ENCODE data around the gene SRD5A2. TPM values are rescaled to one million over a fixed set of nuclear protein-coding genes. Genes with fewer than 3 reads are reported as not detected.
"Not testable (repeated sequence)": the region's sequence is repeated elsewhere in the genome, so short reads cannot be mapped to it uniquely, and the experiment has no call there.

SRD5A2 gene
- total and polyA plus RNA-seq, 2 experiments from 2014 or later = 0.40 TPM; not detected in 1

DNA sequence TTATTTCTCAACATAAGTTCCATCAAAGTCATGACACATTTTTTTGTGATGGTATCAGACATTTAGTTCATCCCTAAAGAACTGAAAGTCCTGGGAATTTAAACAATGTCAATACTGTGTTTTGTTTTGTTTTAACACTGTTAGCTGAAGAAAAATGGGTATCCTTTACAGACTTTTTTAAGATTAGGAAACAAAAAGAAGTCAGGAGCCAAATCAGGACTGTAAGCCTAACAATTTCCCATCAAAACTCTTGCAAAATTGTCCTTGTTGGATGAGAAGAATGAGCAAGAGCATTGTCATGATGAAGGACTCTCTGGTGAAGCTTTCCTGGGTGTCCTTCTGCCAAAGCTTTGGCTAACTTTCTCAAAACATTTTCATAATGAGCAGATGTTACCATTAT is 69.4 kb downstream of the SRD5A2 start:
- Histone ChIP-seq H3K4me2 (no peak overlapping the region), H2AFZ (no peak overlapping the region), H3K9me2 (replicated peaks; ENCODE audit: insufficient read depth) (no peaks in the 10 kb centered on the region), H3K4me3 (no peak overlapping the region), H3K9me3 (ENCODE audit: low read depth) (no peaks in the 10 kb centered on the region), H3K36me3 (replicated peaks; ENCODE audit: insufficient read depth, low read depth) (no peaks in the 10 kb centered on the region), H4K20me1 (ENCODE audit: insufficient read depth, poor library complexity, severe bottlenecking) (no peaks in the 10 kb centered on the region), H3K27me3 (no peaks in the 10 kb centered on the region), H3K27ac (no peak overlapping the region), H3K4me1 (ENCODE audit: insufficient read depth) (no peaks in the 10 kb centered on the region), H3K79me2 (no peaks in the 10 kb centered on the region)
- no peak for TF ChIP-seq CTCF (IDR thresholded peaks at IDR 0.05; ENCODE audit: poor library complexity)
- no peak for TF ChIP-seq EZH2 (IDR thresholded peaks at IDR 0.05; ENCODE audit: borderline replicate concordance)
- TF ChIP-seq EZH2phosphoT487 (IDR thresholded peaks at IDR 0.05; ENCODE audit: low read depth, severe bottlenecking, unreplicated experiment) = no peak
- DNase-seq (ENCODE audit: low spot score) = no peak

DNA sequence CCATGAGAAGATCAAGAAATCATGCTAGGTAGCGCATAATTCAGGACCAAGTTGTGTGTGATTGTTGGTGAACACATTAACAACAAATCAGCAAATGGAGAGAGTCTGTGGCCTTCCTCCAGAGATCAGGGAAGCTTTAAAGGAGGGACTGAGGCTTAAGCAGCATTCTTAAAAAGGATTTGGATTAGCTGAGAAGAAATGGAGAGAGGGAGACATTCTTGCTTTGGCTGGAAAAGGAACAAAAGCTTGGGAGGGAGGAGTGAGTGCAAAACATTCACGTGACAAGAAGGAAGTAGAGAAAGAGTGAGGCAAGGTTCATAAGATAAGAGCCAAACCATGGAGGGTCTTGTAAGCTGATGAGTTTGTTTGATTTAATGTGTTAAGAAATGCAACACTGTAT is 75.6 kb downstream of the SRD5A2 start:
- Histone ChIP-seq H3K4me3 (no peak overlapping the region), H4K20me1 (ENCODE audit: insufficient read depth, poor library complexity, severe bottlenecking) (no peaks in the 10 kb centered on the region), H3K9me3 (ENCODE audit: low read depth) (no peaks in the 10 kb centered on the region), H3K27ac (peak overlapping the region; percentile 89), H3K27me3 (no peaks in the 10 kb centered on the region), H2AFZ (peak overlapping the region; percentile 10), H3K36me3 (replicated peaks; ENCODE audit: insufficient read depth, low read depth) (no peaks in the 10 kb centered on the region), H3K4me2 (no peak overlapping the region), H3K4me1 (ENCODE audit: insufficient read depth) (peaks cover 13% of the 10 kb centered on the region), H3K79me2 (no peaks in the 10 kb centered on the region), H3K9me2 (replicated peaks; ENCODE audit: insufficient read depth) (no peaks in the 10 kb centered on the region)
- no peak for DNase-seq (ENCODE audit: low spot score)
- 66% methylated on average over 2 of the region's 2 CpGs for WGBS (ENCODE audit: low lambda C conversion rate, missing lambda C conversion rate)
- no peak for TF ChIP-seq CTCF (IDR thresholded peaks at IDR 0.05; ENCODE audit: poor library complexity)
- no peak for TF ChIP-seq EZH2 (IDR thresholded peaks at IDR 0.05; ENCODE audit: borderline replicate concordance)
- no peak for TF ChIP-seq EZH2phosphoT487 (IDR thresholded peaks at IDR 0.05; ENCODE audit: low read depth, severe bottlenecking, unreplicated experiment)

- Histone ChIP-seq H3K27me3 (no peaks in the 10 kb centered on the region), H2AFZ (no peak overlapping the region), H3K9me3 (ENCODE audit: low read depth) (no peaks in the 10 kb centered on the region), H4K20me1 (ENCODE audit: insufficient read depth, poor library complexity, severe bottlenecking) (no peaks in the 10 kb centered on the region), H3K4me3 (no peak overlapping the region), H3K79me2 (no peaks in the 10 kb centered on the region), H3K4me2 (no peak overlapping the region), H3K4me1 (ENCODE audit: insufficient read depth) (peaks cover 13% of the 10 kb centered on the region), H3K27ac (peak overlapping the region; percentile 89), H3K36me3 (replicated peaks; ENCODE audit: insufficient read depth, low read depth) (no peaks in the 10 kb centered on the region), H3K9me2 (replicated peaks; ENCODE audit: insufficient read depth) (no peaks in the 10 kb centered on the region)
- peak; percentile 43 for DNase-seq (ENCODE audit: low spot score)
- 51% methylated on average over 2 of the region's 2 CpGs for WGBS (ENCODE audit: low lambda C conversion rate, missing lambda C conversion rate)
- no peak for TF ChIP-seq EZH2phosphoT487 (IDR thresholded peaks at IDR 0.05; ENCODE audit: low read depth, severe bottlenecking, unreplicated experiment)
- no peak for TF ChIP-seq EZH2 (IDR thresholded peaks at IDR 0.05; ENCODE audit: borderline replicate concordance)
- no peak for TF ChIP-seq CTCF (IDR thresholded peaks at IDR 0.05; ENCODE audit: poor library complexity)
Measured at GRCh38 chr2:31504311-31504710, 76.4 kb downstream of the SRD5A2 start.

DNA sequence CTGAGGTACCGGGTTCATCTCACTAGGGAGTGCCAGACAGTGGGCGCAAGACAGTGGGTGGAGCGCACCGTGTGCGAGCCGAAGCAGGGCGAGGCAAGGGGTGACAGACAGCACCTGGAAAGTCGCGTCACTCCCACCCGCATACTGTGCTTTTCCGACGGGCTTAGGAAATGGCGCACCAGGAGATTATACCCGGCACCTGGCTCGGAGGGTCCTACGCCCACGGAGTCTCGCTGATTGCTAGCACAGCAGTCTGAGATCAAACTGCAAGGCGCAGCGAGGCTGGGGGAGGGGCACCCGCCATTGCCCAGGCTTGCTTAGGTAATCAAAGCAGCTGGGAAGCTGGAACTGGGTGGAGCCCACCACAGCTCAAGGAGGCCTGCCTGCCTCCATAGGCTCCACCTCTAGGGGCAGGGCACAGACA is 84.3 kb downstream of the SRD5A2 start:
- 32% methylated on average over 21 of the region's 21 CpGs for WGBS (ENCODE audit: low lambda C conversion rate, missing lambda C conversion rate)
- peak; percentile 44 for DNase-seq (ENCODE audit: low spot score)

GRCh38 chr2:31489339-31489738 is 91.4 kb downstream of the SRD5A2 start:
- WGBS (ENCODE audit: low lambda C conversion rate, missing lambda C conversion rate) = 39% methylated on average over 3 of the region's 3 CpGs
- H3K27ac ChIP-seq; H3K27me3 ChIP-seq; H3K9me3 ChIP-seq (ENCODE audit: low read depth); H3K79me2 ChIP-seq; H3K9me2 ChIP-seq (replicated peaks; ENCODE audit: insufficient read depth); H3K36me3 ChIP-seq (replicated peaks; ENCODE audit: insufficient read depth, low read depth); H3K4me3 ChIP-seq; H3K4me2 ChIP-seq; H2AFZ ChIP-seq; H4K20me1 ChIP-seq (ENCODE audit: insufficient read depth, poor library complexity, severe bottlenecking); H3K4me1 ChIP-seq (ENCODE audit: insufficient read depth): not testable (repeated sequence)
- DNase-seq (ENCODE audit: low spot score) = peak; percentile 79

More for the DNA sequence above, 84.3 kb downstream of the SRD5A2 start:
- Histone ChIP-seq H2AFZ (peak overlapping the region; percentile 46), H3K4me3 (peak overlapping the region; percentile 18), H3K27ac (peak overlapping the region; percentile 78), H3K4me2 (peak overlapping the region; percentile 69)
- not testable (repeated sequence) for H4K20me1 ChIP-seq (ENCODE audit: insufficient read depth, poor library complexity, severe bottlenecking); H3K36me3 ChIP-seq (replicated peaks; ENCODE audit: insufficient read depth, low read depth); H3K9me2 ChIP-seq (replicated peaks; ENCODE audit: insufficient read depth); H3K79me2 ChIP-seq; H3K4me1 ChIP-seq (ENCODE audit: insufficient read depth); H3K9me3 ChIP-seq (ENCODE audit: low read depth); H3K27me3 ChIP-seq

Data from hepatocyte (in vitro differentiated cells).